GM18951 (cell line): Measurements from ENCODE around the gene SLC25A21.

Experiments used
- POLR2A ChIP-seq: IDR thresholded peaks from 4 replicates; pipeline ENCODE4 v1.6.1; 2011; ENCODE audit warnings: mild to moderate bottlenecking; ENCODE audit not compliant: insufficient read length, insufficient read depth; ENCODE audit errors: extremely low read depth
- in situ Hi-C: fragments of 300-500 bp; cut with MboI; formaldehyde crosslinking; loops from one replicate; pipeline ENCODE4 v1.12.0; 2022; ENCODE audit warnings: low sequenced_read_pairs, mixed read lengths, inconsistent platforms; ENCODE audit not compliant: unreplicated experiment

Gene SLC25A21

DNA sequence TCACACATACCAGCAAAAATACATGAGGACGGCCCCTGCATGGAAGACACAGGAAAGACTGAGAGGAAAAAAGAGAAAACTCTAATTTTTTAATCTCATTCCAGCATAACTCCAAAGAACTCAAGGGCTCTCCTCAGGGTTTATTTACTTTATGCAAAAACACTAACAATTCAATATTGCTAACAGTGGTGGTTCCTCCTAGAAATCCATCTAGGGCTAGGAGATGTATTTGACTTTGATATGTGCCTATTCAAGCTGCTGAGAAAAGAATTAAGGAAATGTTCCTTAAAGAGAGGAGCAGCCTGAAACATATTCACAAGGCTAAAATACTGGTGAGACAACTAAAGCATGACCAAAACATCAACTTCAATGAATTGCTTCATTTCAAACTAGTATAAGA, 57.0 kb downstream of the SLC25A21 start:
- no peak for TF ChIP-seq POLR2A
- in situ Hi-C loops, result no loop called here

DNA sequence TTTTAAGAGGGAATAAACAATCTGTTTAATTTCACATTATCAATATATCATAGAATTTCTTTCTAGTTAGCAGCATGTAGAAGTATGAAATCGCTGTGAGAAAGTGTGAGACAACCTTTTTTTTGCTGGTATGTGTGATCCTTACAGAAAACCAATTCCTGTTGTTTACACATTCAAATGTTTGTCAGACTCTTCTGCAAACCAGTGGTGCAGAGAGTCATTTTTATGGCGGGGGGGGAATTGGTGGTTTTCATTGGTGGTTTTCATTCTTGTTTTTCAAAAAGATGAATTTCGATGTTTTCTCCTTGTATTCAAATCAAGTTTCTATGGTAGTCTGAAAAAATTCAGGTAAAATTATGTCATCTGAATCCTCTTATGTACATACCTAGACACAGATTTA, 57.8 kb downstream of the SLC25A21 start:
- TF ChIP-seq POLR2A, result no peak
- in situ Hi-C loops, result no loop called here

DNA sequence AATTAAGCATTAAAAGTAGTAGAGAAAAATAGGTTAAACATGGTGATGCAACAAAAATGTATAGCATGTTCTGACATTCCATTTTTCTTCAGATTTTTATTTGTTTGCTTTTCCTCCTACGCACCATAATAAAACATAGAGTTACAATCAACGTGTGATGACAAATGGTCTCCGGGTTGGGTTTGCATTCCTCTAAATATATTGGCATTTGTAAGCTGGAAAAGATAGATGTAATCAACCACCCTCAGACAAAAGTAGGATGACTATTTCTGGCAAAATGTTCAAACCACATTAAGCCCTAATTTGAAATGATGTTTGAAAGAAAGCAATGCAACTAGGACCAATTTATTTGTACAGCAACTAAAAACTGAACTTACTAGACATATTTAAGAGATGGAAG, 58.4 kb downstream of the SLC25A21 start:
- in situ Hi-C loops, result no loop called here
- no peak for TF ChIP-seq POLR2A

DNA sequence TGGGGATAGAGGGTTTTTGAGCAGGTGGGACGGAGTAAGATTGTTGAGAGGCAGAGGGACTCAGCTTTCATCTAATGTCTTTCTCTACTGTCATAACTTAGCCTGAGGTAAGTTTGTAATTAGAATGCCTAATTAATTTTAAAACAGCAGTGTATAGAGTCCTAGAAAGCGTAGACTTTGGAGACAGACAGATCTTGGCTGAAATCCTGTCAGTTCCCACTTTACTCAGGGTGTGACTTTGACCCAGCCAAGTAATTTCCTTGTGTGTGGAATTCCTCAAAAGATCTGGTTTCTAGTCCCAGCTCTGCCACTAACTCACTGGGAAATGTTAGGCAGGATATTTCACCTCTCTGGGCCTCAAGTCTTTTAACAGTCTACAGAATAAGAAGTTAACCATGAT, 74.3 kb downstream of the SLC25A21 start:
- in situ Hi-C loops, result no loop called here
- no peak for TF ChIP-seq POLR2A

DNA sequence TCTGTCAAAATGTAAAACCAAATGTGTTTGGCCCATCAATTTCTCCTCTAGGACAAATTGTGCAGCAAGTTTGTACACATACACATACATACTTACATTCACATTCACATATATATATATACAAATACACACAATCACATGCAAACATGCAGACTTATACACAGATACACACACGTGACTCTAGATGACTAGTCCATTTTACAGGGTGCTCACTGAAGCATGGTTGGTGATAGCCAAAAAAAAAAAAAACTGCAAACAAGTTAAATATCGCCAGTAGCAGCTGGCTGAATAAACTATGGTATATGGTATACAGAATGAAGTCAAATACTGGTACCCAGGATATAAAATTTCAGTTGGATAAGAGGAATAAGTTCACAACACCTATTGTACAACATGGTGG, 77.9 kb downstream of the SLC25A21 start:
- in situ Hi-C loops, result no loop called here
- TF ChIP-seq POLR2A, result no peak

DNA sequence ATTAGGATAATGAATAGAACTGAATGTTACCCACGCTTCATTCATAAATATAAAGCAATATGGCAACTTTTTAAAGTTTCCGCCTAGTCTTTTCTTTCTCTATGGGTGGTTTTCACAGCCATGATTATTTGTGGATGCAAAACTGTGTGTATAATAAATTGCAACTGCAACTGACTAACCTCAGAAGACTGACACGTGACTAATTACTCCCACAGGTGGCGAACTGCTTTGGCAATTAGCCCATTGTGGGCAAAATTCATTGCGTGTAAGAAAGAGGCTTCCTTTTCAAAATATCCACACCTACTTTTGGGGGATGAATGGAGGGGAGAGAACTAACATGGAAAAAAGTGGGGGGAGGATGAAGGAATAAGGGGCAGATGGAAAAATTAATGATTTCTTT, 79.0 kb downstream of the SLC25A21 start:
- in situ Hi-C loops, result no loop called here
- no peak for TF ChIP-seq POLR2A

DNA sequence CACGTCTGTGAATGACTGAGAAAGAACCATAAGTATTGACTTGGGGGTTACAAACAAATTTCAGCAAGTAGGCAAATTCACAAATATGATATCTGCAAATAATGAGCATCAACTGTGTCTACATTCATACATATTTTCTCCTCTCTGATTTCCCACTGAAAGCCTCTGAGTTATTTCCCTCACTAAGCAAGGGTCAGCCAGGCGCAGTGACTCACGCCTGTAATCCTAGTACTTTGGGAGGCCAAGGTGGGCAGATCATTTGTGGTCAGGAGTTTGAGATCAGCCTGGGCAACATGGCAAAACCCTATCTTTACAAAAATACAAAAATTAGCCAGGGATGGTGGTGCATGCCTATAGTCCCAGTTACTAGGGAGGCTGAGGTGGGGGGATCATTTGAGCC, 80.8 kb downstream of the SLC25A21 start:
- in situ Hi-C loops, result no loop called here
- no peak for TF ChIP-seq POLR2A

DNA sequence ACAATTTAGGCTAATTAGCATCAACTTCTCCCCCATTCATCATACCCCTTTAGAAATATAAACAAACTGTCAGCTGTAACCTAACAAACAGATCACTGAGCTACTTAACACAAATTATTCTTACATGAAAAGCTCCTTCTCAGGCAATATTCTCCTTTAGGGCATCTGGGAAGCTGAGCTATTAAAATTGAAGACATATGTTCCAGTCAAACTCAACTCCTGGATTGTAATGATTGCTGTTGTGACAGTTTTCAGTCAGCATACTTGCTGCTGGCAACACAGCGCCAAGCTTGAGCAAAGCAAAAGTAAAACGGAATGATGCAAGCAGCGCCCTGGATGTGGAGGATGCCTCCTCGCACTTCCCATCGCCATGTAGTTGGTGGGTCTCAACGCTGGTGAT, 82.4 kb downstream of the SLC25A21 start:
- in situ Hi-C loops, result no loop called here
- no peak for TF ChIP-seq POLR2A

- no peak for TF ChIP-seq POLR2A
- in situ Hi-C loops, result no loop called here
Observed at GRCh38 chr14:37089410-37089809, 83.0 kb downstream of the SLC25A21 start.

DNA sequence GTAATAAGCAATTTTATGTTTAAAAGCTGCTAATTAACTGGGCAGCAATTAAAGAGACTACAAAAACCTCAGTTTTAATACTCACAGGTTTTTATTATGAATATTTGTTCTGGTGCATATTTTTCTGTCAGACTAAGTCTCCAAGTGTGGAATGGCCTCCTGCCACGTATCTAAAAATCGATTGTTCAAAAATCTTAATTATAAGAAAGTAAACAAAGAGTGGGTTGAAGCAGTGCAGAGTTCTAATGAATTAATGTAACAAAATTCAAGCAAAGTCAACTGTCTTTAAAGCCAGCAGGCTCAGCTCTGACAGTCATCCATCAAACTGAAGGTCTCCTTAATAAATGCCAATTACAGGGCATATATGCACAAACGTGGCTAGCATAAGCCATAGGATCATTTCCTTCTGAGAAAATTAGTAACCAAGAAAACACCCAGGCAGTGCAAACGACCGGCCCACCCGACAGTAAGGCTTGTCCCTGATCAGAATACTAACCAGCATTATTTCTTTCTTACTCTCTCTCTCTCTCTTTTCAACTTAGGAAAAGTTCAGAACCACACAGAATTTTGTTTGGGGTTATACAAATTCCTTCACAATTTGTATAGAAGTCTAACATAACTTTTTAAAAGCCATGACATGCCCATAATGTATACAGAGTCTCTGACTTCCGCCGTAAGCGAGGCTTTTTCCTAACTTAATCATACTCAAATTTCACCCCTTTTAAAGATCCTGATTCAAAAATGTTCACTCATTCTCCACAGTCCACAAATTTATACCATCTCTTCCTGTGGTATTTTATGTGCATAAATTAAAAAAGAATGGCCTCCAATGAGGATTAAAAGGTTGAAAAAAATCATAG, 83.8 kb downstream of the SLC25A21 start:
- TF ChIP-seq POLR2A, result no peak
- in situ Hi-C loops, result no loop called here

- no peak for TF ChIP-seq POLR2A
- in situ Hi-C loops, result no loop called here
Observed at GRCh38 chr14:37087520-37087919, 84.9 kb downstream of the SLC25A21 start.

DNA sequence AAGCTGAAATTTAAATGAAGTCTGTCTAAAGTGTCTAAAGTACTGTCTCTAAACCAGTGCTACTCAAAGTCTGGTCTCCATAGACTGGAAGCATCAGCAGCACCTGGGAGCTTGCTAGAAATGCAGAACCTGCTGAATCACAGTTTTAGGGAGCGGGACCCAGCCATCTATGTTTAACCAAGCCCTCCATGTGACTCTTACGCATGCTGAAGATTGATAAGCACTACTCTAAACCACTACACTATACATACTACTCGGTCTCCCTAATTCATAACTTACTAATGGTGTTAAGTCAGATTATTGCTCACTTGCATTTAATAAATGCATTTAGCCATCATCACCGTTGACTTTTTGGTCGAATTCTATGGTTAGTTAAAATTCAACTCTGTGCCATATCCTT, 88.8 kb downstream of the SLC25A21 start:
- in situ Hi-C loops, result no loop called here
- TF ChIP-seq POLR2A, result no peak

- in situ Hi-C loops, result no loop called here
- no peak for TF ChIP-seq POLR2A
Observed at GRCh38 chr14:37082449-37082848, 90.0 kb downstream of the SLC25A21 start.

DNA sequence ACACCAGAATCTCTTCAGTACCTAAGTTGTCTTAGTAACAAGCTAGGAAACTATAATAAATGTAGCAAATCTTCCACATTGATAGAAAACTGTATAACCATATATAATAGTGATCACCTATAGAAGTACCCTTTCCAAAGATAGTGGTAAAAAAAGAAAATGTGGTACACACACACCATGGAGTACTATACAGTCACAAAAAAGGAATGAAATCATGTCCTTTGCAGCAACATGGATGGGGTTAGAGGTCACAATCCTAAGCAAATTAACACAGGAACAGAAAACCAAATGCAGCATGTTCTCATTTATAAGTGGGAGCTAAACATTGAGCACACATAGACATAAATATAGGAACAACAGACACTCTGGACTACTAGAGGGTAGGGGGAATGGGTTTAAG, 90.5 kb downstream of the SLC25A21 start:
- TF ChIP-seq POLR2A, result no peak
- in situ Hi-C loops, result no loop called here
